ENCODE data around the gene GPR55. TPM values are rescaled to one million over a fixed set of nuclear protein-coding genes. Genes with fewer than 3 reads are reported as not detected.

The GPR55 gene
- total RNA-seq, 1 experiment from 2014 or later: not detected

GRCh38 chr2:230969659-230970015, 44.6 kb upstream of the GPR55 start:
- POLR2A ChIA-PET: no interaction called here
- no peaks in the 10 kb centered on the region for H4K20me1 ChIP-seq (ENCODE audit: insufficient read depth)
- H3K9me2 ChIP-seq (ENCODE audit: insufficient read depth): no peaks in the 10 kb centered on the region
- no peak overlapping the region for H3K4me3 ChIP-seq (replicated peaks in 1 of 2; ENCODE audit: low read depth in 1 of 2, low read length in 2 of 2)
- no peaks in the 10 kb centered on the region for H3K79me2 ChIP-seq (ENCODE audit: insufficient read depth, low read length)
- H3K4me1 ChIP-seq (ENCODE audit: control insufficient read depth in 1 of 2, insufficient read depth in 2 of 2, low read length in 2 of 2): peaks cover 0 to 6% of the 10 kb centered on the region in 2 experiments; a peak in 1 of 4 replicates
- CTCF ChIA-PET: no interaction called here
- no peak overlapping the region for H3K27ac ChIP-seq (ENCODE audit: low read depth, low read length)
- DNase-seq (ENCODE audit: low read depth, low spot score): no peak
- RAD21 ChIA-PET (ENCODE audit: low non-redundant PET in 1 of 2, low total read pairs in 2 of 2, uncharacterized antibody in 2 of 2, unreplicated experiment in 2 of 2): no interaction called here
- no peaks in the 10 kb centered on the region for H3K9me3 ChIP-seq (ENCODE audit: control insufficient read depth in 1 of 2, insufficient read depth in 1 of 2, low read depth in 1 of 2, low read length in 2 of 2)
- no peak overlapping the region for H2AFZ ChIP-seq (ENCODE audit: low read depth, low read length, poor library complexity, severe bottlenecking)
- no peak overlapping the region for H3K9ac ChIP-seq (ENCODE audit: low read length)
- H3K4me2 ChIP-seq (ENCODE audit: low read length): no peak overlapping the region
- BruUV-seq (replicated peaks): no TSS peak
- no peaks in the 10 kb centered on the region for H3K36me3 ChIP-seq (ENCODE audit: control insufficient read depth in 1 of 2, insufficient read depth in 2 of 2, low read length in 2 of 2)
- TF ChIP-seq YY1 (IDR thresholded peaks at IDR 0.05; ENCODE audit: extremely low read depth, insufficient replicate concordance, low read depth, low read length): no peak
- TF ChIP-seq TCF7L2 (IDR thresholded peaks at IDR 0.05; ENCODE audit: borderline replicate concordance, extremely low read depth, insufficient read depth, insufficient read length): no peak
- TF ChIP-seq CBX3 (IDR thresholded peaks at IDR 0.05; ENCODE audit: low read depth): no peak
- TF ChIP-seq MAX (IDR thresholded peaks at IDR 0.05): no peak
- TF ChIP-seq SRF (IDR thresholded peaks at IDR 0.05; ENCODE audit: low read depth): no peak
- TF ChIP-seq ZBTB33 (IDR thresholded peaks at IDR 0.05; ENCODE audit: extremely low read depth, insufficient replicate concordance, low read length): no peak
- TF ChIP-seq FOSL1 (IDR thresholded peaks at IDR 0.05; ENCODE audit: low read depth): no peak
- TF ChIP-seq EZH2 (IDR thresholded peaks at IDR 0.05): no peak
- no peak for TF ChIP-seq RAD21 (IDR thresholded peaks at IDR 0.05; ENCODE audit: low read depth)
- TF ChIP-seq ATF3 (IDR thresholded peaks at IDR 0.05): no peak
- TF ChIP-seq ZNF274 (IDR thresholded peaks at IDR 0.05; ENCODE audit: low read depth, low read length): no peak
- TF ChIP-seq EGR1 (IDR thresholded peaks at IDR 0.05; ENCODE audit: low read depth): no peak
- no peak for TF ChIP-seq POLR2A (IDR thresholded peaks at IDR 0.05; ENCODE audit: borderline replicate concordance, extremely low read depth, insufficient read depth, insufficient read length)
- no peak for ATAC-seq
- no peaks in the 10 kb centered on the region for H3K27me3 ChIP-seq (ENCODE audit: insufficient read depth, low read length)
- intact Hi-C loops (cut with micrococcal nuclease): no loop called here

Data from HCT116 (cell line).